Activated T-helper 17 cell treated with anti-CD3 and anti-CD28 coated beads, Interleukin-2, amount 50 U/mL, for 72 hours (primary cell): Measurements from ENCODE around the gene SLC16A14. TPM values are rescaled to one million over a fixed set of nuclear protein-coding genes. Genes with fewer than 3 reads are reported as not detected.

Source experiments
- ATAC-seq: fragments of 150-1000 bp; cut with Tn5 transposase; replicated peaks from 2 replicates; pipeline ENCODE4 v1.10.0; 2021; ENCODE audit warnings: mild to moderate bottlenecking, moderate library complexity
- H3K27ac Mint-ChIP-seq: one replicate; pipeline ENCODE4 v1.8.0; 2022; ENCODE audit warnings: mixed read lengths
- H3K27me3 Mint-ChIP-seq: one replicate; pipeline ENCODE4 v1.8.0; 2022; ENCODE audit warnings: mixed read lengths
- H3K36me3 Mint-ChIP-seq: one replicate; pipeline ENCODE4 v1.8.0; 2022; ENCODE audit warnings: low read depth, mild to moderate bottlenecking, mixed read lengths
- H3K4me1 Mint-ChIP-seq: one replicate; pipeline ENCODE4 v1.8.0; 2022; ENCODE audit warnings: mixed read lengths
- H3K4me3 Mint-ChIP-seq: one replicate; pipeline ENCODE4 v1.8.0; 2022; ENCODE audit warnings: mild to moderate bottlenecking, mixed read lengths
- H3K9me3 Mint-ChIP-seq: one replicate; pipeline ENCODE4 v1.8.0; 2022; ENCODE audit warnings: mixed read lengths
- total RNA-seq, 2 donors: library from RNA; stranded (reverse); gene quantifications; one replicate each; pipeline ENCODE4 v1.2.3, GENCODE V29; 2022

Gene SLC16A14
- total RNA-seq, 2 donors from 2014 or later: not detected

DNA sequence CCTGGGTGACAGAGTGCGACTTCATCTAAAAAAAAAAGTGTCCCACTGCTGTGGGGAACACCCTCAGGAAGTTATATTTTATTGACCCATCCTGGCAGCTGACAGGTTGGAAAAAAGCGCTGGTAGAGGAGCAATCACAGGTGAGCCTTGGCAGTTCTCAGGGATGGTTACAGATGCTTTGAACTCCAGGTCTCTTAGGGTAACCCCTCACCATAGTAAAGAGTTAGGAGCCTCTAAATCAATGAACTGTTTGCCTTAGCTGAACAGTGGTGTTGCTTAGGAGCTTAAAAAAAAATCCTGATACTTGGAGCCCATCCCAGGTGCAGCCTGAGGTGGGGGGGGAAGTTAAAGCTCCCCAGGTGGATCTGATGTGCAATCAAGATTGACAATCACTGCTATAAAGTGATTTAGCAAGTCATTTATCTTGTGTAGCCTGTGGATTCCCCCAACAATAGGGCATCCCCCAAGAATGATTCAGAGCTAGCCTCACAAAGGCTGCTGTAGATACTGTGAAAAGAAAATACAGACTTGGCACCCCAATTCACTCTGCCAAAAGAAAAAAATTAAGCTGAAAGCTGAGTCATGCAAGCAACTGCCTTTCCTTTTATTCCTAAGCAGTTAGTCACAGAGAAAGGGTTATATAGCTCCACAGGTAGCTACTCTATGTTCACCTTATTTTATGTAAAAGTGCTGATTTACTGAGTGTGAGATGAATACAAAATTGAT, 14.8 kb downstream of the SLC16A14 start:
- no peak overlapping the region for H3K27ac Mint-ChIP-seq
- no peaks in the 10 kb centered on the region for H3K36me3 Mint-ChIP-seq
- H3K4me1 Mint-ChIP-seq: no peaks in the 10 kb centered on the region
- H3K27me3 Mint-ChIP-seq: no peaks in the 10 kb centered on the region
- ATAC-seq: peak; percentile 78
- no peaks in the 10 kb centered on the region for H3K9me3 Mint-ChIP-seq
- no peak overlapping the region for H3K4me3 Mint-ChIP-seq

DNA sequence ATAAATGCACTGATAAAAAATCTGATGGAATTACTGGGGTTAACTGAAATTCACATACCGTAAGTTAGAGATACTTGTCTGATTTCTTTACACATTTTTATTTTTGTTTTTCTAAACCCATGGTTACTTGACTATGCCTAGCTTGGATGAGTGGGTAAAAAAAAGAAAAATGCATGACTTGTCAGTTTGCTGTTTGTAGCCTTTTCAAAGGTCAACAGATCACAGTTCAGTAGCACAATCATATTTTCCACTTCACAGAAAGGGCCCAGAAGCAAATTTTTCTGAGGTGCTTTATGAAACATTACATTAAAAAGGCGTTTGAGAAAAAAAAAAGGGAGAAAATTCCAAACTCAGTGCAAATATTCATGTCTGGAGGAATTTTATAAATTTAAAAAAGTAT, 16.4 kb downstream of the SLC16A14 start:
- ATAC-seq: no peak
- H3K27me3 Mint-ChIP-seq: no peaks in the 10 kb centered on the region
- no peaks in the 10 kb centered on the region for H3K9me3 Mint-ChIP-seq
- H3K27ac Mint-ChIP-seq: no peak overlapping the region
- H3K4me3 Mint-ChIP-seq: no peak overlapping the region
- no peaks in the 10 kb centered on the region for H3K4me1 Mint-ChIP-seq
- no peaks in the 10 kb centered on the region for H3K36me3 Mint-ChIP-seq

- Mint-ChIP-seq H3K27me3 (no peaks in the 10 kb centered on the region), H3K4me1 (no peaks in the 10 kb centered on the region), H3K4me3 (no peak overlapping the region), H3K36me3 (no peaks in the 10 kb centered on the region), H3K27ac (no peak overlapping the region), H3K9me3 (no peaks in the 10 kb centered on the region)
- no peak for ATAC-seq
Measured at GRCh38 chr2:230050136-230050535, 18.6 kb downstream of the SLC16A14 start.

DNA sequence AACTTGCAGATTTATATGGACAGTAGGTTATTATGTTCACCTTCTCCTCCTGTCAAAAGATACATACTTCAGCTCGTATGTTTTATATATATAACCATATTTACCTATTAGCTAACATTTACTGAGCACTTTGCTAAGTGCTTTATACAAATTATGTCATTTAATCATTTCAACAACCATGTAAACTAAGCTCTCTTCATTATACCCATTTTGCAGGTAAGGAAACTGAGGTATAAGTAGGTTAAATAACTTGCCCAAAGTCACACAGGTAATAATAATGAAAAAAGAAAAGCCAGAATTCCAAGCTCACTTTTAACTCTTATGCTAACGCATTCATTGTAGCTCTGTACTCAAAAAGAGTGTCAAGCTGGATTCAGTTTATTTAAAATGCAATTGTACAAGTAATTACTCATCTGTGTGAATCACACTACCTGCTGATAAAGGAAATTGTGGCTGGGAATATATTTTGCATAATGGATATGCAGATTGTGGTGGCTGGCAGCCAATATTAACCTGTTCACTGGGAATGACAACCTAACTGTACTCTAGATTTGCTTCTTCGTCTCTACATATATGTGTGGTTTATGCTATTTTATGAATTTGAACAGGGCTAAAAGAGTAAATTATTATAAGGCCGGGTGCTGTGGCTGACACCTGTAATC, 20.6 kb downstream of the SLC16A14 start:
- Mint-ChIP-seq H3K27ac (no peak overlapping the region), H3K4me3 (no peak overlapping the region), H3K27me3 (no peaks in the 10 kb centered on the region)

DNA sequence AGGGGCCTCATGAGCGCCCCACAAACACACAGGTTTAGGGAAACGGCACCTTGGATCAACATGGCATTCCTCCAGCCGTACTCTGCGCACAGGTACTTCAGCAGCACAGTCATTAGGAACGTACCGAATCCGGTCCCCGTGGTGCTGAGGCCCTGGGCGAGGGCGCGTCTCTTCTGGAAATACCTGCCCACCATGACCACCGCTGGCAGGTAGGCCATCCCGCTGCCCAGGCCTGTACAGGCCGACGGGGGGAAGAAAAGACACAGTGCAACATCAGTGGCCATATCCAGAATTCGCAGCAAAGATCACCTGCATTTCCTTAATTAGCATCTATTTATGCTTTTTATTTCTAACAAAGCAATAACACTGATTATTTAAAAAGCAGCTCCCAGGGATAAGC, 22.2 kb downstream of the SLC16A14 start:
- Mint-ChIP-seq H3K27me3 (peaks cover 5% of the 10 kb centered on the region), H3K36me3 (no peaks in the 10 kb centered on the region), H3K4me1 (no peaks in the 10 kb centered on the region), H3K9me3 (no peaks in the 10 kb centered on the region), H3K4me3 (no peak overlapping the region), H3K27ac (no peak overlapping the region)
- no peak for ATAC-seq

More for the DNA sequence above, 20.6 kb downstream of the SLC16A14 start:
- ATAC-seq: no peak
- H3K9me3 Mint-ChIP-seq: no peaks in the 10 kb centered on the region
- no peaks in the 10 kb centered on the region for H3K36me3 Mint-ChIP-seq
- H3K4me1 Mint-ChIP-seq: no peaks in the 10 kb centered on the region

- H3K4me1 Mint-ChIP-seq: no peaks in the 10 kb centered on the region
- ATAC-seq: no peak
- no peaks in the 10 kb centered on the region for H3K9me3 Mint-ChIP-seq
- H3K36me3 Mint-ChIP-seq: no peaks in the 10 kb centered on the region
- peaks cover 5% of the 10 kb centered on the region for H3K27me3 Mint-ChIP-seq
- no peak overlapping the region for H3K27ac Mint-ChIP-seq
- H3K4me3 Mint-ChIP-seq: no peak overlapping the region
Measured at GRCh38 chr2:230043461-230043860, 25.3 kb downstream of the SLC16A14 start.

- H3K36me3 Mint-ChIP-seq: no peaks in the 10 kb centered on the region
- no peak overlapping the region for H3K27ac Mint-ChIP-seq
- H3K9me3 Mint-ChIP-seq: no peaks in the 10 kb centered on the region
- no peak for ATAC-seq
- H3K4me1 Mint-ChIP-seq: no peaks in the 10 kb centered on the region
- peaks cover 5% of the 10 kb centered on the region for H3K27me3 Mint-ChIP-seq
- no peak overlapping the region for H3K4me3 Mint-ChIP-seq
Measured at GRCh38 chr2:230043025-230043424, 25.7 kb downstream of the SLC16A14 start.

DNA sequence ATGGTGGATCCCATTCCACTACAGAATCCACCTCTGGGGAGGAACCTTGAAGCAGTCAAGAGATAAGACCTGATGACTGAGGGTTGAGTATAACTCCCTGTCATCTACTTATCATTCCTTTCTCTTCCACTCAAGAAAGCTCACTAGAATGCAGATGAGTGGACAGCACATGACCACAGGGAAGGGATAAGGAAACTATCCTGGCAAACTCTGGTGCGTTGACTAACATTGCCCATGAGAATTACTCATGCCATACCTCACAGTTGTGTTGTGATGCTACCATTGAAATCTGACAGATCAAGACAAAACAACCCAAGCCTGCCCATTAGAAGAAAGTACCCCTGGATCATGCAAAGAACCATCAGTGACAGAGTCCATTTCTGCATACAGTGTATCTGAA, 26.5 kb downstream of the SLC16A14 start:
- peaks cover 5% of the 10 kb centered on the region for H3K27me3 Mint-ChIP-seq
- H3K27ac Mint-ChIP-seq: no peak overlapping the region
- no peak overlapping the region for H3K4me3 Mint-ChIP-seq
- H3K9me3 Mint-ChIP-seq: no peaks in the 10 kb centered on the region
- ATAC-seq: no peak
- H3K4me1 Mint-ChIP-seq: no peaks in the 10 kb centered on the region
- no peaks in the 10 kb centered on the region for H3K36me3 Mint-ChIP-seq

DNA sequence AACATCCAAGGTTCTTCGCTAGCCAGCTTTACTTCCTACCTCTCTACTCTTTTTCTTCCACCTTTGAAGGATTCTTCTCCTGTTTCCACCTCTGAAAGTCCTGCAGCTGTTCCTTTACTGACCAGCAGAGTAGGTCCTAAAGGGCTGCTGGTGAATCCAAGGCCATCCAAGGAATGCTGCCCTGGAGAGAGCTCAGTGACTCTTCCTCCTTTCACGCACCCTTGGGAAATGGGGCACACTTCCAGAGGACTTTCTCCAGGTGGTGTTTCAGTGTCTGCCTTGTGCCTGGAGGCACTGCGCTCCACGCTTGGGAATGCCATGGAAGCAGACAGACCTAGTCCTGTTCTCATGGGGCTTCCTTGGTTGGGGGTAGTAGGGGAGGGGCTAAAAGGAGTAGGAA, 45.4 kb downstream of the SLC16A14 start:
- no peaks in the 10 kb centered on the region for H3K36me3 Mint-ChIP-seq
- no peaks in the 10 kb centered on the region for H3K4me1 Mint-ChIP-seq
- ATAC-seq: no peak
- H3K27me3 Mint-ChIP-seq: no peaks in the 10 kb centered on the region
- H3K27ac Mint-ChIP-seq: no peak overlapping the region
- no peaks in the 10 kb centered on the region for H3K9me3 Mint-ChIP-seq
- no peak overlapping the region for H3K4me3 Mint-ChIP-seq

- no peak overlapping the region for H3K4me3 Mint-ChIP-seq
- H3K27me3 Mint-ChIP-seq: no peaks in the 10 kb centered on the region
- H3K36me3 Mint-ChIP-seq: no peaks in the 10 kb centered on the region
- ATAC-seq: no peak
- no peaks in the 10 kb centered on the region for H3K9me3 Mint-ChIP-seq
- H3K27ac Mint-ChIP-seq: no peak overlapping the region
- H3K4me1 Mint-ChIP-seq: no peaks in the 10 kb centered on the region
Measured at GRCh38 chr2:230019742-230020141, 49.0 kb downstream of the SLC16A14 start.

- no peaks in the 10 kb centered on the region for H3K9me3 Mint-ChIP-seq
Measured at GRCh38 chr2:230018153-230018552, 50.6 kb downstream of the SLC16A14 start.

DNA sequence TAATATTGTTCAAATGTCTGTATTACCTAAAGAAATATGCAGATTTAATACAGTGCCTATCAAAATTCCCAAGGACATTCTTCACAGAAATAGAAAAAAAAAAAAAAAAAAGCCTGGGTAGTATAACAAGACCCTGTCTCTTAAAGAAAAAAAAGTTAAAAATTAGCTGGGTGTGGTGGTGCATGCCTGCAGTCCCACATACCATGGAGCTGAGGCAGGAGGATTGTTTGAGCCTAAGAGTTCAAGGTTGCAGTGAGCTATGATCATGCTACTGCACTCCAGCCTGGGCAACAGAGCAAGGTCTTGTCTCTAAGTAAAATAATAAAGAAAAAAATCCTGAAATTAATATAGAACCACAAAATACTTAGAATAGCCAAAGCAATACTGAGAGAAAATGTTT, 51.9 kb downstream of the SLC16A14 start:
- H3K4me3 Mint-ChIP-seq: no peak overlapping the region
- H3K36me3 Mint-ChIP-seq: no peaks in the 10 kb centered on the region
- no peaks in the 10 kb centered on the region for H3K27me3 Mint-ChIP-seq
- H3K4me1 Mint-ChIP-seq: no peaks in the 10 kb centered on the region
- ATAC-seq: no peak
- H3K27ac Mint-ChIP-seq: no peak overlapping the region
- H3K9me3 Mint-ChIP-seq: no peaks in the 10 kb centered on the region

More at GRCh38 chr2:230018153-230018552, 50.6 kb downstream of the SLC16A14 start:
- no peak for ATAC-seq
- Mint-ChIP-seq H3K36me3 (no peaks in the 10 kb centered on the region), H3K27ac (no peak overlapping the region), H3K4me1 (no peaks in the 10 kb centered on the region), H3K27me3 (no peaks in the 10 kb centered on the region), H3K4me3 (no peak overlapping the region)

DNA sequence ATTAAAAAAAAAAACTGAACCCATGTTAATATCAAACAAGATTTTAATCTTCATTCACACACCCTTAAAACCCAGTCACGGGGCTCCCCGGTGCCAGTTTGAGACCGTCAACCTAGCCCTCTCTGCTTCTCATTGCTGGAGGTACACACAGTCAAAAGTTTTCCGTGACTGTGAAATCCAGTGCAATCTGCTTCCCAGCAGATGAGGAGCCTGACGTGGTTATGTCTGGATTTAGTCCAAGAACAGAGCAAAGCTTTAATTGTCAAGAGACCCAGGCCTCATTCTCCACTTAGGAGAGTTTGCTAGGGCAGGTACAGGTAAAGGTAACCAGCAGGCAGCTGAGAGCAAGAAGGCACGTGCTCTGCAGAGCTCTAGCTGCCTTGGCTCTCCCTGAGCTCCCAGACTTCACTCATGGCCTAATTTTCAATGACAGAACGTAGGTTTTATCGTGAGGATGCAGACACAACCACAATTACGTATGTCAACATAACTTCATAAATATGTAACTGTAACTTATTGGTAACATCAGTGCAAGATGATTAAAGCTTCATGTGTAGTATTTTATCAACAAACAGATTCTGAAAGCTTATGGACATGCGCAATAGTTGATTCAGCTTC, 56.3 kb downstream of the SLC16A14 start:
- Mint-ChIP-seq H3K4me1 (no peaks in the 10 kb centered on the region), H3K27me3 (no peaks in the 10 kb centered on the region), H3K27ac (no peak overlapping the region), H3K4me3 (no peak overlapping the region), H3K36me3 (no peaks in the 10 kb centered on the region), H3K9me3 (no peaks in the 10 kb centered on the region)
- no peak for ATAC-seq

DNA sequence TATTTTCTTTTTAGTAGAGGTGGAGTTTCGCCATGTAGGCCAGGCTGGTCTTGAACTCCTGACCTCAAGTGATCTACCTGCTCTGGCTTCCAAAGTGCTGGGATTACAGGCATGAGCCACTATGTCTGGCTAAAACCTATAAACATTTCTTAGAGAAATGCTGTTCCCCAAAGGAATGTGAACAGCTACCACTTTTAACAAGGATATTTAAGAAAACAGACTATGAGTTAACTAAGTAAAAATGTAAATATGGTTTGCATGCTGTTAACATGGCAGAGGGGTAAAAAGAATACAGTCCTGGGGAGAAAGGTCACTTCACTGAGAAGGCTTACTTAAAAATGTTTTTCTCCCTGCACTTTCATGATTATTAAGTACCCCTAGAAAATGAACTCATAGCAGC, 57.1 kb downstream of the SLC16A14 start:
- Mint-ChIP-seq H3K4me1 (no peaks in the 10 kb centered on the region), H3K27me3 (no peaks in the 10 kb centered on the region)

DNA sequence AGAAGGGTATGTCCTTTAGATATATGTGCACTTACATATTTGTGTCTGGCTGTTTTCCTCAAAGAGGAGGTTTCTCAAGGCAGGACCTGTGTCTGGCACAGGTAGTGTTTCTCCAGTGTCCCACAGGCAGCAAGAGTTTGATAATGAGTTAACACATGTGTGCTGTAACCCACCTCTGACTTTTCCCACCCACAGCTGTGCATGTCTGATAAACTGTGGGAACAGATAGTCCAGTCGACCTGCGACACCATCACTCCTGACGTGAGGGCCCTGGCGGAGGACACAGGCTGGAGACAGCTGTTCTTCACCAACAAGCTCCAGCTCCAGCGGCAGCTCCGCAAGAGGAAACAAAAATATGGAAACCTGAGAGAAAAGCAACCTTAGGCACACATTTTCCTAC, 58.2 kb downstream of the SLC16A14 start:
- H3K27ac Mint-ChIP-seq: no peak overlapping the region
- no peak for ATAC-seq
- no peaks in the 10 kb centered on the region for H3K9me3 Mint-ChIP-seq

More for the DNA sequence above, 57.1 kb downstream of the SLC16A14 start:
- Mint-ChIP-seq H3K4me3 (no peak overlapping the region), H3K9me3 (no peaks in the 10 kb centered on the region), H3K27ac (no peak overlapping the region), H3K36me3 (no peaks in the 10 kb centered on the region)
- no peak for ATAC-seq

More for the DNA sequence above, 58.2 kb downstream of the SLC16A14 start:
- no peaks in the 10 kb centered on the region for H3K27me3 Mint-ChIP-seq
- no peaks in the 10 kb centered on the region for H3K36me3 Mint-ChIP-seq
- H3K4me3 Mint-ChIP-seq: no peak overlapping the region
- no peaks in the 10 kb centered on the region for H3K4me1 Mint-ChIP-seq
